Endodermal cell (in vitro differentiated cells): Measurements from ENCODE around the gene USO1. TPM values are rescaled to one million over a fixed set of nuclear protein-coding genes. Genes with fewer than 3 reads are reported as not detected.

ENCODE experiments used
- DNase-seq: peaks from one replicate; pipeline ENCODE4 v3.0.0-alpha.2; 2017
- H3K27ac ChIP-seq: 2 replicates; pipeline ENCODE4 v1.5.1; 2013; ENCODE audit warnings: mild to moderate bottlenecking, low read depth, low read length, moderate library complexity
- H3K27me3 ChIP-seq: 2 replicates; pipeline ENCODE4 v1.6.1; 2013; ENCODE audit warnings: mild to moderate bottlenecking, low read length, moderate library complexity; ENCODE audit not compliant: insufficient read depth, control insufficient read depth, poor library complexity, severe bottlenecking
- H3K36me3 ChIP-seq: 2 replicates; pipeline ENCODE4 v1.7.0; 2013; ENCODE audit warnings: mild to moderate bottlenecking, low read length, moderate library complexity; ENCODE audit not compliant: control insufficient read depth, insufficient read depth
- H3K4me1 ChIP-seq: one replicate; pipeline ENCODE4 v1.7.0; 2013; ENCODE audit warnings: low read length; ENCODE audit not compliant: control insufficient read depth, insufficient read depth
- H3K4me3 ChIP-seq: 2 replicates; pipeline ENCODE4 v1.5.1; 2013; ENCODE audit warnings: mild to moderate bottlenecking, low read length, moderate library complexity
- H3K9ac ChIP-seq: 2 replicates; pipeline ENCODE4 v1.6.1; 2013; ENCODE audit warnings: mild to moderate bottlenecking, low read length, moderate library complexity; ENCODE audit not compliant: poor library complexity, severe bottlenecking; ENCODE audit errors: extremely low read depth
- H3K9me3 ChIP-seq: 2 replicates; pipeline ENCODE4 v1.6.1; 2013; ENCODE audit warnings: mild to moderate bottlenecking, low read length, moderate library complexity; ENCODE audit not compliant: control insufficient read depth
- H3K27ac Mint-ChIP-seq: 2 replicates; pipeline ENCODE4 v1.8.0; 2020; ENCODE audit warnings: mixed read lengths
- H3K27me3 Mint-ChIP-seq: 2 replicates; pipeline ENCODE4 v1.8.0; 2021; ENCODE audit warnings: mild to moderate bottlenecking, mixed read lengths; ENCODE audit not compliant: insufficient read depth
- H3K36me3 Mint-ChIP-seq: 2 replicates; pipeline ENCODE4 v1.8.0; 2020; ENCODE audit warnings: low read depth, mixed read lengths
- H3K4me1 Mint-ChIP-seq: 2 replicates; pipeline ENCODE4 v1.8.0; 2020; ENCODE audit warnings: mixed read lengths
- H3K4me3 Mint-ChIP-seq: 2 replicates; pipeline ENCODE4 v1.8.0; 2020; ENCODE audit warnings: mild to moderate bottlenecking, moderate library complexity, mixed read lengths
- H3K9me3 Mint-ChIP-seq: 2 replicates; pipeline ENCODE4 v1.8.0; 2020; ENCODE audit warnings: mild to moderate bottlenecking, mixed read lengths
- WGBS, 2 experiments: methylation state at CpG; one replicate each; pipeline versions ENCODE4 v1.1.5 to v1.1.7; 2013; ENCODE audit warnings: missing lambda C conversion rate in 2 of 2, mixed read lengths in 1 of 2; ENCODE audit not compliant: insufficient coverage in 1 of 2, insufficient read length in 1 of 2; 5-methylcytosine and 5-hydroxymethylcytosine counted together
- total RNA-seq, 2 donors: library from RNA; stranded (reverse); fragmentation: NEBNext Ultra II Directional in 1 of 2; extraction: Animal tissue kit (Norgen Biotek cat#: 25700) in 1 of 2; gene quantifications; 2 replicates in 1 of 2; 3 replicates in 1 of 2; pipeline ENCODE4 v1.2.1, GENCODE V29; 2021
- TF ChIP-seq, protein P1 (sequence below): fragments of 200-600 bp; sonication (generic); conservative IDR thresholded peaks from 2 replicates; pipeline ENCODE4 v1.5.0; 2021; ENCODE audit warnings: antibody characterized with exemption, mild to moderate bottlenecking

Gene USO1
- total RNA-seq, 2 donors from 2014 or later = 74.5 to 75.1 TPM

DNA sequence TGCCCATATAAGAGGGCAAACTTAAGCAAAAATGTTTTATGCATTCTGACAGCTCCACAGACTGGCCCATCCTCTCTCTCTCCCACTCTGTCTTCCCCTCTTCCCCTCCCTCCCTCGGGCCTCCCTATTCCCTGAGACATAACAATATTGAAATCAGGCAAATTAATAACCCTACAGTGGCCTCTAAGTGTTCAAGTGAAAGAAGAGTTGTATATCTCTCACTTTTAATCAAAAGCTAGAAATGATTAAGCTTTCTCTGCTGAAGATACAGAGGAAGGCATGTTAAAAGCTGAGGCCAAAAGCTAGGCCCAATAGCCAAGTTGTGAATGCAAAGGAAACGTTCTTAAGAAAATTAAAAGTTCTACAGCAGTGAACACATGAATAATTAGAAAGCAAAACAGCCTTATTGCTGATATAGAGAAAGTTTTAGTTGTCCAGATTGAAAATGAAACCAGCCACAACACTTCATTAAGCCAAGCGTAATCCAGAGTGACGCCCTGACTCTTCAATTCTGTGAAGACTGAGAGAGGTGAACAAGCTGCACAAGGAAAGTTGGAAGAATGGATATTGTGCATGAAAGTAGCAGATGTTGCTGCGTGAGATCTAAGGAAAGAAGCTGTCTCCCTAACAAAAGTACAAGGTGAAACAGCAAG is 54.9 kb downstream of the USO1 start:
- H3K9me3 Mint-ChIP-seq = no peaks in the 10 kb centered on the region
- Histone ChIP-seq H3K27ac (no peak overlapping the region), H3K9me3 (peaks cover 7% of the 10 kb centered on the region), H3K36me3 (peaks cover 96% of the 10 kb centered on the region), H3K4me1 (no peaks in the 10 kb centered on the region), H3K4me3 (no peak overlapping the region), H3K9ac (no peak overlapping the region), H3K27me3 (no peaks in the 10 kb centered on the region)
- WGBS, 2 experiments = 95 to 96% methylated on average over 4 to 5 of the region's 5 CpGs
- TF ChIP-seq, protein P1, sequence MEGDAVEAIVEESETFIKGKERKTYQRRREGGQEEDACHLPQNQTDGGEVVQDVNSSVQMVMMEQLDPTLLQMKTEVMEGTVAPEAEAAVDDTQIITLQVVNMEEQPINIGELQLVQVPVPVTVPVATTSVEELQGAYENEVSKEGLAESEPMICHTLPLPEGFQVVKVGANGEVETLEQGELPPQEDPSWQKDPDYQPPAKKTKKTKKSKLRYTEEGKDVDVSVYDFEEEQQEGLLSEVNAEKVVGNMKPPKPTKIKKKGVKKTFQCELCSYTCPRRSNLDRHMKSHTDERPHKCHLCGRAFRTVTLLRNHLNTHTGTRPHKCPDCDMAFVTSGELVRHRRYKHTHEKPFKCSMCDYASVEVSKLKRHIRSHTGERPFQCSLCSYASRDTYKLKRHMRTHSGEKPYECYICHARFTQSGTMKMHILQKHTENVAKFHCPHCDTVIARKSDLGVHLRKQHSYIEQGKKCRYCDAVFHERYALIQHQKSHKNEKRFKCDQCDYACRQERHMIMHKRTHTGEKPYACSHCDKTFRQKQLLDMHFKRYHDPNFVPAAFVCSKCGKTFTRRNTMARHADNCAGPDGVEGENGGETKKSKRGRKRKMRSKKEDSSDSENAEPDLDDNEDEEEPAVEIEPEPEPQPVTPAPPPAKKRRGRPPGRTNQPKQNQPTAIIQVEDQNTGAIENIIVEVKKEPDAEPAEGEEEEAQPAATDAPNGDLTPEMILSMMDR = no peak
- peaks cover 68% of the 10 kb centered on the region for H3K36me3 Mint-ChIP-seq
- no peak for DNase-seq
- H3K4me3 Mint-ChIP-seq = no peak overlapping the region
- no peaks in the 10 kb centered on the region for H3K4me1 Mint-ChIP-seq
- no peaks in the 10 kb centered on the region for H3K27me3 Mint-ChIP-seq
- H3K27ac Mint-ChIP-seq = peak overlapping the region; percentile 7

DNA sequence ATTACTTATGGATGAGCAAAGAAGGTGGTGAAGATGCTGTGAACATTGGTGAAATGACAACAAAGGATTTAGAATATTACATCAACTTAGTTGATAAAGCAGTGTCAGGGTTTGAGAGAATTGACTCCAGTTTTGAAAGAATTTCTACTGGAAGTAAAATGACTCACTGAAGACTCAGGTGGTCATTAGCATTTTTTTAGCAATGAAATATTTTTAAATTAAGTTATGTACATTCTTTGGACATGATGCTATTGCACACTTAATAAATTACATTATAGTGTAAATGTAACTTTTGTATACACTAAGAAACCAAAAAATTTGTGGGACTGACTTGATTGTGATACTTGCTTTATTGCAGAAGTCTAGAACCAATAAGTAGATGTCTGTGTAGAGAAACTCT is 56.9 kb downstream of the USO1 start:
- H3K27ac ChIP-seq = no peak overlapping the region
- no peak overlapping the region for H3K27ac Mint-ChIP-seq
- no peaks in the 10 kb centered on the region for H3K4me1 ChIP-seq
- no peak overlapping the region for H3K4me3 ChIP-seq
- TF ChIP-seq, protein P1 = no peak
- no peaks in the 10 kb centered on the region for H3K4me1 Mint-ChIP-seq
- H3K9me3 ChIP-seq = peaks cover 7% of the 10 kb centered on the region
- no peak overlapping the region for H3K4me3 Mint-ChIP-seq
- H3K9ac ChIP-seq = no peak overlapping the region
- H3K36me3 Mint-ChIP-seq = peaks cover 58% of the 10 kb centered on the region
- no peaks in the 10 kb centered on the region for H3K27me3 ChIP-seq
- no peaks in the 10 kb centered on the region for H3K9me3 Mint-ChIP-seq
- no peak for DNase-seq
- no peaks in the 10 kb centered on the region for H3K27me3 Mint-ChIP-seq
- H3K36me3 ChIP-seq = peaks cover 94% of the 10 kb centered on the region

DNA sequence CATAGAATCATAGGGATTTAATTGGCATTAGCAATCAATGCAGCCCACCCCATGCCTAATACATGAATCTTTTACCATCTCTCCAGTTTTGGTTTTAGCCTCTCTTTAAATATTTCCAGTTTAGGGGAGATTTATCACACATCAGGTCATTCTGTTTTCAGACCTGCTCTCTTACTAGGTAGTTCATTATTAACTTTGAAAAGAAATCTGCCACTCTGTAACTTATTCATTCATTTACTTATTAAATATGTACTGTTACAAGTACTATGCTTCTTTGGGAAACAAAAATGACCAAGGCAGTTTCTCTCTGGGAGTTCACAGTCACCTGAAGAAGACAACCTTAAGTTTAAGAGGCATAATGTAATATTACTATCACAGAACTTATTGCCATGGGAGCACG is 62.1 kb downstream of the USO1 start:
- H3K36me3 Mint-ChIP-seq = peaks cover 49% of the 10 kb centered on the region

More for the DNA sequence above, 62.1 kb downstream of the USO1 start:
- TF ChIP-seq, protein P1 = no peak
- no peaks in the 10 kb centered on the region for H3K9me3 Mint-ChIP-seq
- Histone ChIP-seq H3K27ac (no peak overlapping the region), H3K36me3 (peaks cover 82% of the 10 kb centered on the region), H3K9ac (no peak overlapping the region), H3K4me3 (no peak overlapping the region), H3K27me3 (no peaks in the 10 kb centered on the region), H3K4me1 (no peaks in the 10 kb centered on the region), H3K9me3 (no peaks in the 10 kb centered on the region)
- DNase-seq = no peak
- no peak overlapping the region for H3K27ac Mint-ChIP-seq
- no peaks in the 10 kb centered on the region for H3K27me3 Mint-ChIP-seq
- no peaks in the 10 kb centered on the region for H3K4me1 Mint-ChIP-seq
- 88 to 100% methylated on average over 1 of the region's 1 CpG for WGBS, 2 experiments
- no peak overlapping the region for H3K4me3 Mint-ChIP-seq
